HEK293T (cell line): ENCODE measurements around the gene BRPF3.

Experiments used
- CTCF ChIA-PET: fragments of 350-600 bp; formaldehyde crosslinking; extraction: SDS; loops from one replicate; lab custom pipeline; 2021; ENCODE audit warnings: antibody characterized with exemption, inconsistent platforms; lab: Yijun Ruan, JAX
- POLR2A ChIA-PET: fragments of 350-600 bp; formaldehyde crosslinking; extraction: SDS; loops from one replicate; lab custom pipeline; 2020; ENCODE audit warnings: antibody characterized with exemption, inconsistent platforms; lab: Yijun Ruan, JAX
- DNase-seq: peaks from one replicate; pipeline ENCODE4 v3.0.0; 2012; ENCODE audit warnings: mixed read lengths; ENCODE audit errors: extremely low spot score
- ARNT ChIP-seq: fragments of 450-650 bp; IDR thresholded peaks from 2 replicates; pipeline ENCODE4 v1.6.1; 2017; ENCODE audit warnings: mild to moderate bottlenecking
- BHLHE40 ChIP-seq: fragments of 450-650 bp; IDR thresholded peaks from 2 replicates; pipeline ENCODE4 v1.6.1; 2016; ENCODE audit warnings: mild to moderate bottlenecking, moderate library complexity, borderline replicate concordance
- CTBP1 ChIP-seq: fragments of 450-650 bp; IDR thresholded peaks from 2 replicates; pipeline ENCODE4 v1.6.1; 2016; ENCODE audit warnings: borderline replicate concordance
- ELF4 ChIP-seq: fragments of 450-650 bp; IDR thresholded peaks from 2 replicates; pipeline ENCODE4 v1.6.1; 2017; ENCODE audit warnings: antibody characterized with exemption
- FOXA1 ChIP-seq: fragments of 450-650 bp; IDR thresholded peaks from 2 replicates; pipeline ENCODE4 v1.6.1; 2016; ENCODE audit warnings: mild to moderate bottlenecking
- FOXK2 ChIP-seq: fragments of 450-650 bp; IDR thresholded peaks from 2 replicates; pipeline ENCODE4 v1.6.1; 2016; ENCODE audit warnings: mild to moderate bottlenecking
- FOXM1 ChIP-seq: fragments of 450-650 bp; IDR thresholded peaks from 2 replicates; pipeline ENCODE4 v1.6.1; 2017; ENCODE audit warnings: mild to moderate bottlenecking, borderline replicate concordance
- HDGF ChIP-seq: fragments of 450-650 bp; IDR thresholded peaks from 2 replicates; pipeline ENCODE4 v1.6.1; 2017; ENCODE audit warnings: antibody characterized with exemption, borderline replicate concordance
- L3MBTL2 ChIP-seq: fragments of 450-650 bp; conservative IDR thresholded peaks from 2 replicates; pipeline ENCODE4 v1.6.1; 2016; ENCODE audit warnings: mild to moderate bottlenecking
- LEF1 ChIP-seq: fragments of 450-650 bp; IDR thresholded peaks from 2 replicates; pipeline ENCODE4 v1.6.1; 2017; ENCODE audit warnings: mild to moderate bottlenecking, borderline replicate concordance
- NFRKB ChIP-seq: fragments of 450-650 bp; IDR thresholded peaks from 2 replicates; pipeline ENCODE4 v1.6.1; 2016; ENCODE audit warnings: mild to moderate bottlenecking, moderate library complexity
- PKNOX1 ChIP-seq: fragments of 450-650 bp; IDR thresholded peaks from 2 replicates; pipeline ENCODE4 v1.6.1; 2016
- SP1 ChIP-seq: fragments of 450-650 bp; IDR thresholded peaks from 2 replicates; pipeline ENCODE4 v1.6.1; 2017
- SUZ12 ChIP-seq: fragments of 450-650 bp; IDR thresholded peaks from 2 replicates; pipeline ENCODE4 v1.6.1; 2016; ENCODE audit warnings: mild to moderate bottlenecking
- TARDBP ChIP-seq: fragments of 450-650 bp; IDR thresholded peaks from 2 replicates; pipeline ENCODE4 v1.6.1; 2016
- ZNF384 ChIP-seq: fragments of 450-650 bp; IDR thresholded peaks from 2 replicates; pipeline ENCODE4 v1.6.1; 2016

Gene BRPF3

DNA sequence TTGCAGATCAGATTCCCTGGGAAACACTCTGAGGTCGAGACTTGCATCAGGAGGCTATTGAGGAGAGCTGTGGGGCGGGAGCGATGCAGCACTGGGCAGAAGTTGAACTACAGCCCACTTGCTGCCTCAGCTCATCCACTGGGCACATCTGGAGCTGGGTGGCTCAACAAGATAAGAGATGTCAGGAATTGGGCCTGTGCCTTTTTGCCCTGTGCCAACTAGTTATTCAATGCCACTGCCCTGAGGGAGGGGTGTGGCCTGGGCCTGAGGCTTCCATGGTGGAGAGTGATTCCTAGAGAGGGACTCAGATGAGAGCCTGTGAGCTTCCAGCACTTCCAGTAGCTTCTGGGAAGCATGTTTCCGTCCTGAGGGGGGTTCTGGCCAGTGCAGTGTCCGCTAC, 32.7 kb downstream of the BRPF3 start:
- no peak for DNase-seq
- CTCF ChIA-PET, result no interaction called here
- TF ChIP-seq LEF1 (no peak), TARDBP (no peak), FOXA1 (no peak), ELF4 (no peak), ARNT (no peak), HDGF (no peak)
- POLR2A ChIA-PET, result no interaction called here

DNA sequence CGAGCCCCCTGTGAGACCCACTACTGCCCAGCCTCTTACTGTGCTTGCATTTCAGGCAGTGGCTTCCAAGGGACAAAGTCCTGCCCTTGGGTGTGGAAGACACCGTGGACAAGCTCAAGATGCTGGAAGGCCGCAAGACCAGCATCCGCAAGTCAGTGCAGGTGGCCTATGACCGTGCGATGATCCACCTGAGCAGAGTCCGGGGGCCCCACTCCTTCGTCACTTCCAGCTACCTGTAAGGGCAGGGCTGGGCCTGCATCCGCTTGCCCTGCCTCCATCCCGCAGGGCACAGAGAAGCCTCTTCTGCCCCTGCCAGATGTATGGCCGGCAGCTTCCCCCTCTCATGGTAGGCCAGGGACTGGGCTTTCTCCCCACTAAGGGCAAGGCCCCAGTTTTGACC, 33.8 kb downstream of the BRPF3 start:
- POLR2A ChIA-PET, result no interaction called here

GRCh38 chr6:36232172-36232571, 35.6 kb downstream of the BRPF3 start:
- DNase-seq, result no peak
- TF ChIP-seq FOXK2, result no peak
- ChIA-PET CTCF (no interaction called here), POLR2A (no interaction called here)

More for the DNA sequence above, 33.8 kb downstream of the BRPF3 start:
- TF ChIP-seq PKNOX1, result no peak
- TF ChIP-seq NFRKB, result no peak
- no peak for TF ChIP-seq SP1
- no peak for TF ChIP-seq FOXM1
- TF ChIP-seq BHLHE40, result no peak
- TF ChIP-seq SUZ12, result no peak
- no peak for TF ChIP-seq FOXK2
- TF ChIP-seq LEF1, result no peak
- no peak for TF ChIP-seq ZNF384
- no peak for TF ChIP-seq ARNT
- TF ChIP-seq FOXA1, result no peak
- TF ChIP-seq ELF4, result no peak
- no peak for TF ChIP-seq HDGF
- no peak for DNase-seq
- CTCF ChIA-PET, result no interaction called here

DNA sequence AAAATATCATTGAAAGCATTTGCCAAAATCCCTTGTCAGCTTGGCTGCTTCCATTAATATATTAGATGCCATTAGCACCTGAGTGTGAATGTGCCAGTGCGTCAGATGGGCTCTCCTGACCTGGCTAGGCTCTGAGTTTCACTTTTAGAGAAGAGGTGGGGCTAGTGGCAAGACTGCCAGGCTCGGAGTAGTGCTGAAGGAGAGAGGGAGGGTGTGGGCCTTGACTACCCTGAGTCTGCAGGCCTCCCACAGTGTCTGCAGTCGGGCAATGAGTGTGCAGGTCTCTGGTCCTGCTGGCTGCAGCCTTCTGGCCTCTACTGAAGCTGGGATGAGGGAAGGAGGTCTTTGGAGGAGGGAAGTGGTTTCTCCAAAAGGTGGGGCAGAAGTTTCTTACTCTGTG, 38.8 kb downstream of the BRPF3 start:
- TF ChIP-seq SP1, result no peak
- TF ChIP-seq ZNF384, result no peak
- no peak for TF ChIP-seq FOXM1
- no peak for TF ChIP-seq NFRKB
- TF ChIP-seq L3MBTL2, result no peak
- TF ChIP-seq ELF4, result no peak
- no peak for TF ChIP-seq ARNT
- TF ChIP-seq HDGF, result no peak
- TF ChIP-seq FOXA1, result no peak
- no peak for TF ChIP-seq SUZ12
- ChIA-PET CTCF (no interaction called here), POLR2A (no interaction called here)
- no peak for DNase-seq

- no peak for TF ChIP-seq HDGF
- TF ChIP-seq ARNT, result no peak
- TF ChIP-seq CTBP1, result no peak
- TF ChIP-seq TARDBP, result no peak
- no peak for TF ChIP-seq L3MBTL2
- TF ChIP-seq BHLHE40, result no peak
- no peak for TF ChIP-seq FOXK2
- TF ChIP-seq FOXM1, result no peak
- no peak for TF ChIP-seq SP1
- TF ChIP-seq ELF4, result no peak
- no peak for TF ChIP-seq FOXA1
- no peak for TF ChIP-seq NFRKB
- TF ChIP-seq LEF1, result no peak
- TF ChIP-seq ZNF384, result no peak
- no peak for TF ChIP-seq SUZ12
- TF ChIP-seq PKNOX1, result no peak
- ChIA-PET CTCF (no interaction called here), POLR2A (no interaction called here)
Observed at GRCh38 chr6:36235862-36236261, 39.3 kb downstream of the BRPF3 start.

DNA sequence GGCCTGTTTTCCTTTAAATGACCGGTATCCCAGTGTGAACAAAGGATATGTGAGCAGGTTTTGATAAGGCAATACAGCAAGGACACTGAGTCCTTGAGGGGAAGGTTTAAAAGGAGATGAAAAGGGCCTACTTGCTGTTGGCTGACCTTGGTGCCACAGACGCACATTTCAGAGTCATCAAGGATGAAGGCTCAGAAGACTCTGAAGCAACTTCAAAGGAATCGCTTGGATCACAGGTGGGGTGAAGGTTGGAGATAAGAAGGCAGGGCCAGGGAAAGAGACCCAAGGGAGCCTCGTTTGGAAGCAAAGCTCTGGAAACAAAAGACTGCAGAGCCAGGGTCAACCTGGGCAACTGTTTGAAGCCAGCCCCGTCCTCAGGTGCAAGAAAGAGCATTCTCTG, 43.2 kb downstream of the BRPF3 start:
- no peak for TF ChIP-seq BHLHE40
- no peak for TF ChIP-seq ARNT
- TF ChIP-seq FOXK2, result no peak
- TF ChIP-seq SUZ12, result no peak
- no peak for TF ChIP-seq PKNOX1
- no peak for TF ChIP-seq FOXM1
- no peak for TF ChIP-seq CTBP1
- no peak for TF ChIP-seq L3MBTL2
- DNase-seq, result no peak
- ChIA-PET CTCF (no interaction called here), POLR2A (no interaction called here)

More at GRCh38 chr6:36235862-36236261, 39.3 kb downstream of the BRPF3 start:
- no peak for DNase-seq

DNA sequence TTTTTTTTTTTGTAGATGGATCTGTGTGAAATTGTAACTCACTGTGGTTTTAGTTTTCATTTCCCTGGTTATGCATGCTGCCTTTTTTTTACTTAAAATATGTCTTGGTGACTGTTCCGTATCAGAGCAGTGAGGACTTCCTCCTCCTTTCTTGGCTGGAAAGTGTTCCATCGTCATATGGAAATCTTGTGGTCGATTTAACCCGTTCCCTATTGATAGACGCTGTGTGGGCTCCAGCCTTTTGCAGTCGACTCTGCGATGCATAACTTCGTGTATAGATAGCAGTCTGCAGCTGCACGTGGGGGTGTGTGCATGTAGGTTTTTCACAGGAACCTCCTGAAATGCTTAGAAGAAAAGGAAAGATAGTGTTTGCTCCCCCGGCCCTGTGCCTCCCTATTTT, 45.2 kb downstream of the BRPF3 start:
- ChIA-PET POLR2A (no interaction called here), CTCF (no interaction called here)
- no peak for TF ChIP-seq ZNF384
- TF ChIP-seq TARDBP, result no peak
- no peak for TF ChIP-seq ELF4
- no peak for TF ChIP-seq PKNOX1
- no peak for TF ChIP-seq CTBP1
- no peak for TF ChIP-seq HDGF
- no peak for TF ChIP-seq SP1
- TF ChIP-seq SUZ12, result no peak
- no peak for TF ChIP-seq BHLHE40
- TF ChIP-seq LEF1, result no peak
- no peak for TF ChIP-seq ARNT
- no peak for TF ChIP-seq FOXK2
- no peak for TF ChIP-seq NFRKB
- TF ChIP-seq L3MBTL2, result no peak
- no peak for TF ChIP-seq FOXA1
- no peak for TF ChIP-seq FOXM1
- DNase-seq, result no peak
